ENCODE measurements around the gene DPYSL5. TPM values are rescaled to one million over a fixed set of nuclear protein-coding genes. Genes with fewer than 3 reads are reported as not detected.

DPYSL5 gene
- 3.5 to 6.4 TPM (median 4.5 TPM) in 5 replicates for total RNA-seq (2022; extraction: Qiagen RNA extraction; ENCODE audit: low read depth)

GRCh38 chr2:26847655-26848335, at the start of gene DPYSL5:
Gene DPYSL5 (plus strand): TSS chr2:26848132. CDS start chr2:26898500, 50,368 bp downstream.

GRCh38 chr2:26970244-26970927, 122.5 kb downstream of the DPYSL5 start, which contains the start of gene MAPRE3:
Gene MAPRE3 (plus strand): TSS chr2:26970637. CDS start chr2:27022219, 51,582 bp downstream.

Other genes with a start within 250 kb of the DPYSL5 start
- gene CIB4, start 206.8 kb upstream of the DPYSL5 start, total RNA-seq (2022; extraction: Qiagen RNA extraction; ENCODE audit: low read depth), result 0.16 to 0.31 TPM (median 0.26 TPM) in 3 of 5 replicates, not detected in the others
- 1.2 to 1.6 TPM (median 1.4 TPM) in 5 replicates for gene KCNK3, start 155.4 kb upstream of the DPYSL5 start, total RNA-seq (2022; extraction: Qiagen RNA extraction; ENCODE audit: low read depth)
- 36.0 to 44.3 TPM (median 42.5 TPM) in 5 replicates for gene SLC35F6, start 83.8 kb upstream of the DPYSL5 start, total RNA-seq (2022; extraction: Qiagen RNA extraction; ENCODE audit: low read depth)
- 44.0 to 61.8 TPM (median 54.6 TPM) in 5 replicates for gene CENPA, start 62.1 kb upstream of the DPYSL5 start, total RNA-seq (2022; extraction: Qiagen RNA extraction; ENCODE audit: low read depth)
- 12.2 to 14.1 TPM (median 12.4 TPM) in 5 replicates for gene MAPRE3, start 122.5 kb downstream of the DPYSL5 start, total RNA-seq (2022; extraction: Qiagen RNA extraction; ENCODE audit: low read depth)
- 56.4 to 74.7 TPM (median 70.4 TPM) in 5 replicates for gene TMEM214, start 184.8 kb downstream of the DPYSL5 start, total RNA-seq (2022; extraction: Qiagen RNA extraction; ENCODE audit: low read depth)
- 29.8 to 36.7 TPM (median 32.2 TPM) in 5 replicates for gene AGBL5, start 203.5 kb downstream of the DPYSL5 start, total RNA-seq (2022; extraction: Qiagen RNA extraction; ENCODE audit: low read depth)
- 523 to 646 TPM (median 548 TPM) in 5 replicates for gene OST4, start 223.5 kb downstream of the DPYSL5 start, total RNA-seq (2022; extraction: Qiagen RNA extraction; ENCODE audit: low read depth)
- 0.23 to 0.46 TPM (median 0.31 TPM) in 4 of 5 replicates, not detected in the other for gene EMILIN1, start 230.5 kb downstream of the DPYSL5 start, total RNA-seq (2022; extraction: Qiagen RNA extraction; ENCODE audit: low read depth)
- gene KHK, start 238.6 kb downstream of the DPYSL5 start, total RNA-seq (2022; extraction: Qiagen RNA extraction; ENCODE audit: low read depth), result 7.3 to 10.5 TPM (median 8.9 TPM) in 5 replicates